Liver (tissue), 9 donors: ENCODE results near the gene BRD3. TPM values are rescaled to one million over a fixed set of nuclear protein-coding genes. Genes with fewer than 3 reads are reported as not detected.

Experiments
- DNase-seq: peaks from one replicate; pipeline ENCODE4 v3.0.0-alpha.2; 2017; ENCODE audit warnings: low spot score
- H3K27ac ChIP-seq, 2 donors: one replicate each; pipeline ENCODE4 v1.7.0; 2013; ENCODE audit warnings: inconsistent platforms in 2 of 2, low read length in 2 of 2, control low read depth in 1 of 2, low read depth in 1 of 2, mild to moderate bottlenecking in 1 of 2
- H3K27me3 ChIP-seq, 4 donors: one replicate each; pipeline versions ENCODE4 v1.6.1 to v1.7.0; 2013; ENCODE audit warnings: low read length in 3 of 4, inconsistent platforms in 1 of 4, mild to moderate bottlenecking in 1 of 4, moderate library complexity in 1 of 4; ENCODE audit not compliant: control insufficient read depth in 4 of 4, insufficient read depth in 4 of 4
- H3K36me3 ChIP-seq, 4 donors: one replicate each; pipeline versions ENCODE4 v1.6.1 to v1.7.0; 2013; ENCODE audit warnings: low read length in 3 of 4, mild to moderate bottlenecking in 3 of 4, low read depth in 1 of 4, moderate library complexity in 1 of 4; ENCODE audit not compliant: control insufficient read depth in 4 of 4, insufficient read depth in 3 of 4
- H3K4me1 ChIP-seq, 4 donors: one replicate each; pipeline versions ENCODE4 v1.6.1 to v1.7.0; 2013; ENCODE audit warnings: low read length in 3 of 4, mild to moderate bottlenecking in 3 of 4, moderate library complexity in 1 of 4; ENCODE audit not compliant: control insufficient read depth in 4 of 4, insufficient read depth in 4 of 4
- H3K4me3 ChIP-seq, 3 donors: one replicate each; pipeline versions ENCODE4 v1.6.1 to v1.7.0; 2013; ENCODE audit warnings: low read length in 3 of 3, control low read depth in 1 of 3, low read depth in 1 of 3, mild to moderate bottlenecking in 1 of 3
- H3K9ac ChIP-seq, 2 donors: one replicate each; pipeline ENCODE4 v1.7.0; 2013; ENCODE audit warnings: low read length in 2 of 2, mild to moderate bottlenecking in 2 of 2, moderate library complexity in 2 of 2, control low read depth in 1 of 2, low read depth in 1 of 2
- H3K9me3 ChIP-seq, 4 donors: one replicate each; pipeline versions ENCODE4 v1.6.1 to v1.7.0; 2013; ENCODE audit warnings: low read length in 3 of 4; ENCODE audit not compliant: control insufficient read depth in 4 of 4
- CTCF ChIP-seq: fragments of 150-350 bp; IDR thresholded peaks from 2 replicates; pipeline ENCODE4 v1.5.1; 2017; ENCODE audit warnings: improper control_type of control experiment, low read depth, low read length; ENCODE audit not compliant: missing input control
- EGR1 ChIP-seq, 2 donors: IDR thresholded peaks; 2 replicates each; pipeline ENCODE4 v1.6.1; 2016 to 2018; ENCODE audit warnings: antibody characterized with exemption in 2 of 2, low read depth in 2 of 2
- FOXA2 ChIP-seq: IDR thresholded peaks from 2 replicates; pipeline ENCODE4 v1.6.1; 2016; ENCODE audit warnings: antibody characterized with exemption
- GABPA ChIP-seq, 2 donors: IDR thresholded peaks in 1 of 2; conservative IDR thresholded peaks in 1 of 2; 2 replicates each; pipeline ENCODE4 v1.6.1; 2016; ENCODE audit warnings: antibody characterized with exemption in 2 of 2, mild to moderate bottlenecking in 1 of 2, moderate library complexity in 1 of 2
- HNF4A ChIP-seq, 2 donors: conservative IDR thresholded peaks; 2 replicates each; pipeline ENCODE4 v1.6.1; 2016; ENCODE audit warnings: antibody characterized with exemption in 2 of 2, mild to moderate bottlenecking in 2 of 2
- HNF4G ChIP-seq: IDR thresholded peaks from 2 replicates; pipeline ENCODE4 v1.6.1; 2016; ENCODE audit warnings: antibody characterized with exemption
- JUND ChIP-seq, 2 donors: IDR thresholded peaks; 2 replicates each; pipeline ENCODE4 v1.6.1; 2016; ENCODE audit warnings: antibody characterized with exemption in 2 of 2
- NR2F2 ChIP-seq: IDR thresholded peaks from 2 replicates; pipeline ENCODE4 v1.6.1; 2016; ENCODE audit warnings: antibody characterized with exemption
- RAD21 ChIP-seq, 2 donors: IDR thresholded peaks; 2 replicates each; pipeline ENCODE4 v1.6.1; 2016; ENCODE audit warnings: antibody characterized with exemption in 2 of 2, mild to moderate bottlenecking in 2 of 2
- REST ChIP-seq: IDR thresholded peaks from 2 replicates; pipeline ENCODE4 v1.6.1; 2016; ENCODE audit warnings: antibody characterized with exemption, mild to moderate bottlenecking
- SP1 ChIP-seq: IDR thresholded peaks from 2 replicates; pipeline ENCODE4 v1.6.1; 2018; ENCODE audit warnings: antibody characterized with exemption, mild to moderate bottlenecking
- TAF1 ChIP-seq: conservative IDR thresholded peaks from 2 replicates; pipeline ENCODE4 v1.6.1; 2016; ENCODE audit warnings: antibody characterized with exemption, mild to moderate bottlenecking
- ZBTB33 ChIP-seq: IDR thresholded peaks from 2 replicates; pipeline ENCODE4 v1.6.1; 2016; ENCODE audit warnings: antibody characterized with exemption
- WGBS: extraction: QIAGEN DNeasy Blood & Tissue Kit; methylation state at CpG from one replicate; pipeline ENCODE4 v1.1.7; 2013; 5-methylcytosine and 5-hydroxymethylcytosine counted together
- polyA plus RNA-seq, 2 donors: library from polyadenylated mRNA; stranded (reverse) in 1 of 2; unstranded in 1 of 2; fragments of 200-250 nt in 1 of 2; fragments of >200 nt in 1 of 2; fragmentation: Nextera tagmentation in 1 of 2; extraction: Ambion mirVana in 1 of 2; gene quantifications; one replicate each; pipeline versions ENCODE4 v1.2.1 to v1.2.3, GENCODE V29; 2013 to 2015
- total RNA-seq, 2 donors: library from RNA; depleted of rRNA; stranded (reverse); fragments of >200 nt; gene quantifications; one replicate each; pipeline ENCODE4 v1.2.3, GENCODE V29; 2014
- TF ChIP-seq, protein P1 (sequence below): IDR thresholded peaks from 2 replicates; pipeline ENCODE4 v1.6.1; 2016; ENCODE audit warnings: antibody characterized with exemption
- donor health status: healthy.
- donor health status: healthy.
- donor health status: healthy.
- donor health status: healthy.
- donor health status: healthy.

BRD3 gene
- total and polyA plus RNA-seq, 4 donors, result 7.2 to 17.7 (median 12.7) TPM

- TF ChIP-seq, protein P1, sequence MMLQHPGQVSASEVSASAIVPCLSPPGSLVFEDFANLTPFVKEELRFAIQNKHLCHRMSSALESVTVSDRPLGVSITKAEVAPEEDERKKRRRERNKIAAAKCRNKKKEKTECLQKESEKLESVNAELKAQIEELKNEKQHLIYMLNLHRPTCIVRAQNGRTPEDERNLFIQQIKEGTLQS, result no peak
These were observed 65.0 kb downstream of the BRD3 start (continued) for GRCh38 chr9:134002796-134003195.

- no peak overlapping the region for H3K9ac ChIP-seq
These were observed 68.0 kb downstream of the BRD3 start for GRCh38 chr9:133999851-134000265.

More at GRCh38 chr9:133999851-134000265, 68.0 kb downstream of the BRD3 start:
- TF ChIP-seq ZBTB33, result no peak
- no peak for TF ChIP-seq JUND (IDR thresholded peaks at IDR 0.05)
- TF ChIP-seq EGR1 (IDR thresholded peaks at IDR 0.05; ENCODE audit: low read depth in 2 of 2), result no peak
- no peak for TF ChIP-seq SP1
- TF ChIP-seq GABPA (IDR thresholded peaks at IDR 0.05 in 1 of 2, conservative IDR thresholded peaks at IDR 0.05 in 1 of 2), result no peak
- TF ChIP-seq, protein P1, result no peak
- no peak for TF ChIP-seq NR2F2
- no peak for TF ChIP-seq FOXA2
- no peak for TF ChIP-seq RAD21 (IDR thresholded peaks at IDR 0.05)
- no peak for TF ChIP-seq HNF4G
- TF ChIP-seq TAF1, result no peak
- no peak for TF ChIP-seq HNF4A (conservative IDR thresholded peaks at IDR 0.05)
- TF ChIP-seq REST, result no peak
- TF ChIP-seq CTCF, result no peak
- H3K36me3 ChIP-seq, result no peaks in the 10 kb centered on the region
- WGBS, result 90% methylated on average over 6 of the region's 6 CpGs
- H3K27me3 ChIP-seq, result no peaks in the 10 kb centered on the region
- H3K4me1 ChIP-seq, result no peaks in the 10 kb centered on the region
- no peak for DNase-seq
- no peak overlapping the region for H3K4me3 ChIP-seq
- H3K27ac ChIP-seq, result no peak overlapping the region
- H3K9me3 ChIP-seq, result no peaks in the 10 kb centered on the region
